ENCODE data around the gene ACSS2. TPM values are rescaled to one million over a fixed set of nuclear protein-coding genes. Genes with fewer than 3 reads are reported as not detected.

Gene ACSS2
- total RNA-seq, 4 donors from 2014 or later = 54.3 to 98.1 (median 71.5) TPM

GRCh38 chr20:34942301-34942700, 65.9 kb downstream of the ACSS2 start:
- WGBS, 2 donors = 97% methylated on average over 9 of the region's 9 CpGs
- H3K4me3 ChIP-seq (ENCODE audit: low read depth, poor library complexity, severe bottlenecking) = no peak overlapping the region
- DNase-seq (ENCODE audit: low spot score in 2 of 2) = no peak
- intact Hi-C loops (cut with DNase I; ENCODE audit: low total_unique reads) = no loop called here
- TF ChIP-seq CTCF (IDR thresholded peaks at IDR 0.05) (no peak), POLR2A (IDR thresholded peaks at IDR 0.05) (no peak)

GRCh38 chr20:34943808-34944567, 67.6 kb downstream of the ACSS2 start:
- TF ChIP-seq CTCF (IDR thresholded peaks at IDR 0.05) = no peak
- TF ChIP-seq POLR2A (IDR thresholded peaks at IDR 0.05) = no peak
- 68 to 89% methylated on average over 2 of the region's 2 CpGs for WGBS, 2 donors
- DNase-seq (ENCODE audit: low spot score in 2 of 2) = no peak
- H3K4me3 ChIP-seq (ENCODE audit: low read depth, poor library complexity, severe bottlenecking) = no peak overlapping the region
- intact Hi-C loops (cut with DNase I; ENCODE audit: low total_unique reads) = no loop called here

- intact Hi-C loops (cut with DNase I; ENCODE audit: low total_unique reads) = no loop called here
- no peak overlapping the region for H3K4me3 ChIP-seq (ENCODE audit: low read depth, poor library complexity, severe bottlenecking)
- 71 to 75% methylated on average over 7 of the region's 7 CpGs for WGBS, 2 donors
- TF ChIP-seq POLR2A (IDR thresholded peaks at IDR 0.05) (no peak), CTCF (IDR thresholded peaks at IDR 0.05) (no peak)
- DNase-seq (ENCODE audit: low spot score in 2 of 2) = no peak
Observed at GRCh38 chr20:34945315-34946077, 69.1 kb downstream of the ACSS2 start.

- TF ChIP-seq POLR2A (IDR thresholded peaks at IDR 0.05) = no peak
- TF ChIP-seq CTCF (IDR thresholded peaks at IDR 0.05) = no peak
- no peak for DNase-seq (ENCODE audit: low spot score in 2 of 2)
- H3K4me3 ChIP-seq (ENCODE audit: low read depth, poor library complexity, severe bottlenecking) = no peak overlapping the region
- 94 to 97% methylated on average over 3 of the region's 3 CpGs for WGBS, 2 donors
- intact Hi-C loops (cut with DNase I; ENCODE audit: low total_unique reads) = no loop called here
Observed at GRCh38 chr20:34946661-34947060, 70.2 kb downstream of the ACSS2 start.

GRCh38 chr20:34947336-34947735, 70.9 kb downstream of the ACSS2 start:
- intact Hi-C loops (cut with DNase I; ENCODE audit: low total_unique reads) = no loop called here
- TF ChIP-seq CTCF (IDR thresholded peaks at IDR 0.05) (no peak), POLR2A (IDR thresholded peaks at IDR 0.05) (no peak)
- no peak overlapping the region for H3K4me3 ChIP-seq (ENCODE audit: low read depth, poor library complexity, severe bottlenecking)
- DNase-seq (ENCODE audit: low spot score in 2 of 2) = no peak

All from lower leg skin (tissue), 4 donors.